Measurements from ENCODE around the gene CSMD2.

The CSMD2 gene

DNA sequence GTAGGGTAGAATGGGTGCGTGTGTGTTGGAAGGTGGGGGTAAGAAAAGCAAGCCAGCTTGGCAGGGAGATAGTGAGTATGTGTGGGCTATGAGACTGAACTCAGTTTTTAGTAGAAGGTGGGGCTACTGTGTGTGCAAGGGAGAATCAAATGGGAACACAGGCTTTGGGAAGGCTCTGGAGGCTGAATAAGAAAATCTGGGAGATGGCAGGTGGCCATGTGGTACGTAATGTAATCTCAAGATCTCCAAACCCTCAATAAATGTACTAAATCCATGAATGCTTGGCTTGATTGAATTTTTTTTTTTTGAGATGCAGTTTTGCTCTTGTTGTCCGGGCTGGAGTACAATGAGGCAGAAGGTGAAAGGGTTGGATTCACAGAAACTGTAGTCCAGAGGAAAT, 696.1 kb downstream of the CSMD2 start:
- DNase-seq (ENCODE audit: low read depth), result no peak
- TF ChIP-seq, protein P1, sequence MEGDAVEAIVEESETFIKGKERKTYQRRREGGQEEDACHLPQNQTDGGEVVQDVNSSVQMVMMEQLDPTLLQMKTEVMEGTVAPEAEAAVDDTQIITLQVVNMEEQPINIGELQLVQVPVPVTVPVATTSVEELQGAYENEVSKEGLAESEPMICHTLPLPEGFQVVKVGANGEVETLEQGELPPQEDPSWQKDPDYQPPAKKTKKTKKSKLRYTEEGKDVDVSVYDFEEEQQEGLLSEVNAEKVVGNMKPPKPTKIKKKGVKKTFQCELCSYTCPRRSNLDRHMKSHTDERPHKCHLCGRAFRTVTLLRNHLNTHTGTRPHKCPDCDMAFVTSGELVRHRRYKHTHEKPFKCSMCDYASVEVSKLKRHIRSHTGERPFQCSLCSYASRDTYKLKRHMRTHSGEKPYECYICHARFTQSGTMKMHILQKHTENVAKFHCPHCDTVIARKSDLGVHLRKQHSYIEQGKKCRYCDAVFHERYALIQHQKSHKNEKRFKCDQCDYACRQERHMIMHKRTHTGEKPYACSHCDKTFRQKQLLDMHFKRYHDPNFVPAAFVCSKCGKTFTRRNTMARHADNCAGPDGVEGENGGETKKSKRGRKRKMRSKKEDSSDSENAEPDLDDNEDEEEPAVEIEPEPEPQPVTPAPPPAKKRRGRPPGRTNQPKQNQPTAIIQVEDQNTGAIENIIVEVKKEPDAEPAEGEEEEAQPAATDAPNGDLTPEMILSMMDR (IDR thresholded peaks at IDR 0.05; ENCODE audit: control insufficient read depth, insufficient read depth, low read depth, low read length, missing control alignments), result no peak
- H3K4me3 ChIP-seq (ENCODE audit: control insufficient read depth, low read depth, low read length), result no peak overlapping the region

DNA sequence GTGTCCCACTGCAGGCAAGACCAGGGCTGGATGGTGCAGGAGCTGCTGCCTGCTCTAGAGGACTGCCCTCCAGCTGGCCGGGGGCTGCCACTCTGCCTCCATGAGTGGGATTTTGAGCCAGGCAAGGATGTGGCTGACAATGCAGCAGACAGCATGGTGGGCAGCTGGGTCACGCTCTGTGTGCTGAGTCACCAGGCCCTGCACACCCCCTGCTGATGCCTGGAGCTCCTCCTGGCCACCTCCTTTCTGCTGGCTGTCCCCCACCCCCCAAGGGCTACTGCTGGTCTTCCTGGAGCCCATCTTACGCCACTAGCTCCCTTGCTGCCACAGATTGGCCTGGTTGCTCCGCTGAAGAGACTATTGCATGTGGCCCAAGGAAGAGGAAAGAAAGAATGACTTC, 696.5 kb downstream of the CSMD2 start:
- no peak overlapping the region for H3K4me3 ChIP-seq (ENCODE audit: control insufficient read depth, low read depth, low read length)
- no peak for DNase-seq (ENCODE audit: low read depth)
- TF ChIP-seq, protein P1 (IDR thresholded peaks at IDR 0.05; ENCODE audit: control insufficient read depth, insufficient read depth, low read depth, low read length, missing control alignments), result no peak

DNA sequence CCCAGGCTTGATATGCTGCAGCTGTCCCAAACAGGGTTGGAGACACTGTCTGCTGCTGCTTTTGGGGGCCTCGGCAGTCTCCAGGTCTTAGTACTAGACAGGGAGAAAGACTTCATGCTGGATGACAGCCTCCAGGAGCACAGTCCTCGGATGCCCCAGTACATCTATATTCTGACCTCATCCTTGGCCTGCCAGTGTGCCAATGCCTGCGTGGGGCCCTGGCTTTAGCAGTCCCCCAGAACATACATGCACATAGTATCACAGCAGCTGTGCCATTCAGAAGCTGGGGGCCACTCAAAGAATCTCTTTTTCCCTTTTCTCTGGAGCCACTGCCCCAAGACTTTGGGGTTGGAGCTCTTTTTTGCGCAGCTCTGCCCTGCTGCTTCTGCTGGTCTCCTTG, 697.0 kb downstream of the CSMD2 start:
- TF ChIP-seq, protein P1 (IDR thresholded peaks at IDR 0.05; ENCODE audit: control insufficient read depth, insufficient read depth, low read depth, low read length, missing control alignments), result no peak
- H3K4me3 ChIP-seq (ENCODE audit: control insufficient read depth, low read depth, low read length), result no peak overlapping the region
- DNase-seq (ENCODE audit: low read depth), result no peak

DNA sequence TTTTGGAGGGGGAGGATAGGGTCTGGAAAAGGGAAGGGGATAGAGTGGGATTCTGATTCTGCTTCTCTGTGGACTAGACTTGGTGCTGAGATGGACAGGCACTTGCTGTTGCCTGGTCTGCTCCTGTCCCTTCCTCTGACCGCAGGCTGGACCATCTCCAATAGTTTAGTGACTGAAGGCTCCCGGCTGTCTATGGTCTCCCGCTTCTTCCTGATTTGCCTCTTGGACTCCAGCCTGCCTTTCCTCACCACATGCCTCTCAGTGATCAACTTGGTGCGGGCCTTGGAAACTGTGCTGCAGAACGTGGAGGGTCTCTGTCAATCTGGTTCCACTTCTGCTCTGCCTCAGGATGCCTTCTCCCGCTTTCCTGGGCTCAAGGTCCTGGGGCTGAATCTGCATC, 698.9 kb downstream of the CSMD2 start:
- TF ChIP-seq, protein P1 (IDR thresholded peaks at IDR 0.05; ENCODE audit: control insufficient read depth, insufficient read depth, low read depth, low read length, missing control alignments), result no peak
- H3K4me3 ChIP-seq (ENCODE audit: control insufficient read depth, low read depth, low read length), result no peak overlapping the region
- no peak for DNase-seq (ENCODE audit: low read depth)

DNA sequence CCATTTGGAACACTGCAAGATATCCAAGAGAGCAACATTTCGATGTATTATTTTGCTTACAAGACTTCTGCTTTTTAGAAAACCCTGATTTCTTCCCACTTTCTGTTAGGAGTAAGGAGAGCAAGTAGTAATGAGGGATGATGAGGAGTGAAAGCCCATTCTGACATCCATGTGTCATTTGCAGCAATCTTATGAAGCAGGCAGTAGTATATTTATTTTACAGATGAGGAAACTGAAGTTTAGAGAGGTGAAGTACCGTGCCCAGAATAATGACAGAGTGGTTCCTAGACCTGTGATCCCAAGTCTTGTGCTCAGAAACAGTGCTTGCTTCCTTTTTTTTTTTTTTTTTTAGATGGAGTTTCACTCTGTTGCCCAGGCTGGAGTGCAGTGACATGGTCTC, 699.7 kb downstream of the CSMD2 start:
- DNase-seq (ENCODE audit: low read depth), result no peak
- TF ChIP-seq, protein P1 (IDR thresholded peaks at IDR 0.05; ENCODE audit: control insufficient read depth, insufficient read depth, low read depth, low read length, missing control alignments), result no peak
- no peak overlapping the region for H3K4me3 ChIP-seq (ENCODE audit: control insufficient read depth, low read depth, low read length)

DNA sequence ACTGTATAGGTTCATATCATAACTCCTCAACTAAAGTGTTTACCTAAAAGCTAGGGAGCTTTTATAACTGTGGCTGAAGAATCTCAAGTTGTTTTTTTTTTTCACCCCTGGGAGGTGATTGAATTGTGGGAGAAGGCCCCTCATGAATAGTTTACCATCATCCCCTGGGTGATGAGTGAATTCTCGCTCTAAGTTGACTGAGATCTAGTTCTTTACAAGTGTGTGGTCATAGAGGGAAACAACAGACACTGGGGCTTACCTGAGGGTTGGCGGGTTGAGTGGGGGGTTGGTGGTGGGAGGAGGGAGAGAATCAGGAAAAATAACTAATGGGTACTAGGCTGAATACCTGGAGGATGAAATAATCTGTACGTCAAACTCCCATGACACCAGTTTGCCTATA, 700.5 kb downstream of the CSMD2 start:
- TF ChIP-seq, protein P1 (IDR thresholded peaks at IDR 0.05; ENCODE audit: control insufficient read depth, insufficient read depth, low read depth, low read length, missing control alignments), result no peak
- DNase-seq (ENCODE audit: low read depth), result no peak
- no peak overlapping the region for H3K4me3 ChIP-seq (ENCODE audit: control insufficient read depth, low read depth, low read length)
